ENCODE data around the gene KCNH1. TPM values are rescaled to one million over a fixed set of nuclear protein-coding genes. Genes with fewer than 3 reads are reported as not detected.

The KCNH1 gene
- total RNA-seq, 1 donor from 2014 or later = 0.21 TPM

GRCh38 chr1:210900079-210900478 is 233.9 kb downstream of the KCNH1 start:
- DNase-seq (ENCODE audit: low read depth, low spot score) = no peak
- Mint-ChIP-seq H3K27ac (ENCODE audit: unreplicated experiment) (no peak overlapping the region), H3K9me3 (no peaks in the 10 kb centered on the region), H3K4me1 (peaks cover 9% of the 10 kb centered on the region), H3K4me3 (no peak overlapping the region), H3K36me3 (ENCODE audit: low read depth) (no peaks in the 10 kb centered on the region), H3K27me3 (ENCODE audit: low read depth) (peaks cover 6% of the 10 kb centered on the region)
- TF ChIP-seq CTCF (conservative IDR thresholded peaks at IDR 0.05) = no peak

- Mint-ChIP-seq H3K36me3 (ENCODE audit: low read depth) (no peaks in the 10 kb centered on the region), H3K27me3 (ENCODE audit: low read depth) (peaks cover 6% of the 10 kb centered on the region), H3K9me3 (no peaks in the 10 kb centered on the region), H3K4me3 (no peak overlapping the region), H3K27ac (ENCODE audit: unreplicated experiment) (no peak overlapping the region), H3K4me1 (peaks cover 9% of the 10 kb centered on the region)
- TF ChIP-seq CTCF (conservative IDR thresholded peaks at IDR 0.05) = no peak
- DNase-seq (ENCODE audit: low read depth, low spot score) = no peak
These were observed 234.3 kb downstream of the KCNH1 start for GRCh38 chr1:210899676-210900075.

- H3K27me3 Mint-ChIP-seq (ENCODE audit: low read depth) = peaks cover 6% of the 10 kb centered on the region
- H3K36me3 Mint-ChIP-seq (ENCODE audit: low read depth) = no peaks in the 10 kb centered on the region
- H3K4me1 Mint-ChIP-seq = peaks cover 9% of the 10 kb centered on the region
- no peak overlapping the region for H3K4me3 Mint-ChIP-seq
- peak overlapping the region; percentile 44 for H3K27ac Mint-ChIP-seq (ENCODE audit: unreplicated experiment)
- H3K9me3 Mint-ChIP-seq = no peaks in the 10 kb centered on the region
- TF ChIP-seq CTCF (conservative IDR thresholded peaks at IDR 0.05) = no peak
- DNase-seq (ENCODE audit: low read depth, low spot score) = no peak
These were observed 235.5 kb downstream of the KCNH1 start for GRCh38 chr1:210898473-210898872.

- Mint-ChIP-seq H3K27me3 (ENCODE audit: low read depth) (peaks cover 11% of the 10 kb centered on the region), H3K36me3 (ENCODE audit: low read depth) (peaks cover 4% of the 10 kb centered on the region), H3K4me1 (no peaks in the 10 kb centered on the region), H3K9me3 (peaks cover 2% of the 10 kb centered on the region), H3K4me3 (no peak overlapping the region), H3K27ac (ENCODE audit: unreplicated experiment) (no peak overlapping the region)
- DNase-seq (ENCODE audit: low read depth, low spot score) = no peak
- no peak for TF ChIP-seq CTCF (conservative IDR thresholded peaks at IDR 0.05)
These were observed 250.1 kb downstream of the KCNH1 start for GRCh38 chr1:210883821-210884220.

- Mint-ChIP-seq H3K4me1 (no peaks in the 10 kb centered on the region), H3K9me3 (peaks cover 2% of the 10 kb centered on the region), H3K4me3 (no peak overlapping the region), H3K36me3 (ENCODE audit: low read depth) (peaks cover 4% of the 10 kb centered on the region), H3K27ac (ENCODE audit: unreplicated experiment) (no peak overlapping the region), H3K27me3 (ENCODE audit: low read depth) (peaks cover 12% of the 10 kb centered on the region)
- DNase-seq (ENCODE audit: low read depth, low spot score) = no peak
- no peak for TF ChIP-seq CTCF (conservative IDR thresholded peaks at IDR 0.05)
These were observed 251.3 kb downstream of the KCNH1 start for GRCh38 chr1:210882414-210883221.

All from neural crest cell (in vitro differentiated cells).